DND-41 (cell line): ENCODE data around the gene SPEM1.

Source experiments
- ATAC-seq: fragments of 200-7000 bp; cut with Tn5 transposase; 3 replicates; pipeline ENCODE4 v1.9.1; 2021; ENCODE audit warnings: low read depth; ENCODE audit not compliant: insufficient read depth
- DNase-seq: peaks from one replicate; pipeline ENCODE4 v3.0.0-alpha.2; 2020
- H2AFZ ChIP-seq: 2 replicates; pipeline ENCODE4 v1.6.0; 2012; ENCODE audit warnings: low read depth, low read length
- H3K27ac ChIP-seq: 2 replicates; pipeline ENCODE4 v1.5.1; 2012; ENCODE audit warnings: low read length, inconsistent platforms
- H3K27me3 ChIP-seq: fragments of 200-600 bp; sonication (generic); 2 replicates; pipeline ENCODE4 v1.6.0; 2012; ENCODE audit warnings: low read length, mild to moderate bottlenecking, inconsistent platforms; ENCODE audit not compliant: insufficient read depth, poor library complexity
- H3K36me3 ChIP-seq: 2 replicates; pipeline ENCODE4 v1.5.1; 2012; ENCODE audit warnings: low read length, inconsistent platforms; ENCODE audit not compliant: insufficient read depth
- H3K4me1 ChIP-seq: 2 replicates; pipeline ENCODE4 v1.5.1; 2012; ENCODE audit warnings: mild to moderate bottlenecking, low read length; ENCODE audit not compliant: insufficient read depth
- H3K4me2 ChIP-seq: 2 replicates; pipeline ENCODE4 v1.6.0; 2012; ENCODE audit warnings: mild to moderate bottlenecking, moderate library complexity, low read length, inconsistent platforms; ENCODE audit not compliant: insufficient read depth
- H3K4me3 ChIP-seq, 2 experiments: fragments of 200-600 bp in 1 of 2; shearing (Covaris generic) in 1 of 2; 2 replicates each; pipeline ENCODE4 v1.5.1; 2012 to 2016; ENCODE audit warnings: inconsistent platforms in 2 of 2, low read length in 2 of 2, mild to moderate bottlenecking in 2 of 2, low read depth in 1 of 2, moderate library complexity in 1 of 2
- H3K79me2 ChIP-seq: 2 replicates; pipeline ENCODE4 v1.6.0; 2012; ENCODE audit warnings: low read length, inconsistent platforms; ENCODE audit not compliant: insufficient read depth
- H3K9ac ChIP-seq: 2 replicates; pipeline ENCODE4 v1.6.0; 2012; ENCODE audit warnings: low read depth, mild to moderate bottlenecking, inconsistent platforms, low read length, moderate library complexity
- H3K9me3 ChIP-seq: 2 replicates; pipeline ENCODE4 v1.5.1; 2012; ENCODE audit warnings: low read length, moderate library complexity, mild to moderate bottlenecking, inconsistent platforms; ENCODE audit not compliant: insufficient read depth, severe bottlenecking
- H4K20me1 ChIP-seq: 2 replicates; pipeline ENCODE4 v1.6.0; 2012; ENCODE audit warnings: low read length; ENCODE audit not compliant: insufficient read depth
- EZH2 ChIP-seq: IDR thresholded peaks from 3 replicates; pipeline ENCODE4 v1.6.1; 2012; ENCODE audit warnings: borderline replicate concordance, low read depth, mild to moderate bottlenecking, moderate library complexity, low read length, inconsistent platforms; ENCODE audit not compliant: severe bottlenecking
- TF ChIP-seq, protein P1 (sequence below): IDR thresholded peaks from 2 replicates; pipeline ENCODE4 v1.5.1; 2012; ENCODE audit warnings: borderline replicate concordance, low read length, moderate library complexity, mild to moderate bottlenecking; ENCODE audit not compliant: poor library complexity, severe bottlenecking; ENCODE audit errors: extremely low read depth

SPEM1 gene

GRCh38 chr17:7465597-7466275 lies 45.6 kb downstream of the SPEM1 start:
- Histone ChIP-seq H3K36me3 (peaks cover 53% of the 10 kb centered on the region), H3K4me1 (no peaks in the 10 kb centered on the region), H3K9me3 (no peaks in the 10 kb centered on the region), H3K4me3 (no peak overlapping the region), H3K27ac (no peak overlapping the region), H3K79me2 (peaks cover 18% of the 10 kb centered on the region), H4K20me1 (peaks cover 10% of the 10 kb centered on the region; the same call in 1 of the 2 replicates), H3K27me3 (no peaks in the 10 kb centered on the region), H2AFZ (no peak overlapping the region), H3K4me2 (no peak overlapping the region), H3K9ac (no peak overlapping the region)
- DNase-seq (no peak), ATAC-seq (no peak)
- TF ChIP-seq, protein P1, sequence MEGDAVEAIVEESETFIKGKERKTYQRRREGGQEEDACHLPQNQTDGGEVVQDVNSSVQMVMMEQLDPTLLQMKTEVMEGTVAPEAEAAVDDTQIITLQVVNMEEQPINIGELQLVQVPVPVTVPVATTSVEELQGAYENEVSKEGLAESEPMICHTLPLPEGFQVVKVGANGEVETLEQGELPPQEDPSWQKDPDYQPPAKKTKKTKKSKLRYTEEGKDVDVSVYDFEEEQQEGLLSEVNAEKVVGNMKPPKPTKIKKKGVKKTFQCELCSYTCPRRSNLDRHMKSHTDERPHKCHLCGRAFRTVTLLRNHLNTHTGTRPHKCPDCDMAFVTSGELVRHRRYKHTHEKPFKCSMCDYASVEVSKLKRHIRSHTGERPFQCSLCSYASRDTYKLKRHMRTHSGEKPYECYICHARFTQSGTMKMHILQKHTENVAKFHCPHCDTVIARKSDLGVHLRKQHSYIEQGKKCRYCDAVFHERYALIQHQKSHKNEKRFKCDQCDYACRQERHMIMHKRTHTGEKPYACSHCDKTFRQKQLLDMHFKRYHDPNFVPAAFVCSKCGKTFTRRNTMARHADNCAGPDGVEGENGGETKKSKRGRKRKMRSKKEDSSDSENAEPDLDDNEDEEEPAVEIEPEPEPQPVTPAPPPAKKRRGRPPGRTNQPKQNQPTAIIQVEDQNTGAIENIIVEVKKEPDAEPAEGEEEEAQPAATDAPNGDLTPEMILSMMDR, result no peak
- no peak for TF ChIP-seq EZH2

DNA sequence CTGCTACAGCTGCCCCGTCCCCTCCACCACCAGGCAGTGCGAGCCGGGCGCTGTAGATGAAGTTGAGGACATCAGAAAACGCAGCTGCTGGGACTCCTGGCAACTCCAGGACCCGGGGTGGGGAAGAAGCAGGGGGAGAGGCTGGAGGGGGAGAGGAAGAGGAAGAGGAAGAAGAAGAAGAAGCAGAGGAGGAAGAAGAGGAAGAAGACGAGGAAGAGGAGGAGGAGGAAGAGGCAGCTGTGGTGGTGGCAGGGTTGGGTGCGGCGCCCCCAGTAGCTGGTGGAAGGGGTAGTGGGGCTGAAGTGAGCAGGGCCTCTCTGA lies 46.2 kb downstream of the SPEM1 start:
- Histone ChIP-seq H3K27ac (no peak overlapping the region), H2AFZ (no peak overlapping the region), H3K4me3 (no peak overlapping the region), H3K36me3 (peaks cover 50% of the 10 kb centered on the region), H3K4me1 (no peaks in the 10 kb centered on the region), H4K20me1 (peaks cover 11% of the 10 kb centered on the region; the same call in 1 of the 2 replicates), H3K4me2 (no peak overlapping the region), H3K9ac (no peak overlapping the region), H3K79me2 (peaks cover 23% of the 10 kb centered on the region), H3K9me3 (no peaks in the 10 kb centered on the region), H3K27me3 (no peaks in the 10 kb centered on the region)
- DNase-seq, result no peak
- no peak for TF ChIP-seq EZH2
- TF ChIP-seq, protein P1, result no peak
- no peak for ATAC-seq

- H3K4me2 ChIP-seq, result no peak overlapping the region
- H2AFZ ChIP-seq, result no peak overlapping the region
- H3K79me2 ChIP-seq, result peaks cover 28% of the 10 kb centered on the region
- H4K20me1 ChIP-seq, result peaks cover 11% of the 10 kb centered on the region; the same call in 1 of the 2 replicates
- ATAC-seq (no peak), DNase-seq (no peak)
- no peaks in the 10 kb centered on the region for H3K9me3 ChIP-seq
- no peaks in the 10 kb centered on the region for H3K4me1 ChIP-seq
- H3K27ac ChIP-seq, result no peak overlapping the region
- H3K4me3 ChIP-seq, result no peak overlapping the region
- peaks cover 44% of the 10 kb centered on the region for H3K36me3 ChIP-seq
- no peak overlapping the region for H3K9ac ChIP-seq
- TF ChIP-seq EZH2, result no peak
- TF ChIP-seq, protein P1, result no peak
- H3K27me3 ChIP-seq, result no peaks in the 10 kb centered on the region
These were observed 46.7 kb downstream of the SPEM1 start for GRCh38 chr17:7466639-7467341.
